GM21360 (cell line): ENCODE data around the gene PACRG.

Experiments used
- ATAC-seq: cut with Tn5 transposase; IDR thresholded peaks from one replicate; pipeline ENCODE4 v1.9.1; 2021; ENCODE audit warnings: mild to moderate bottlenecking, moderate library complexity; ENCODE audit not compliant: unreplicated experiment

The PACRG gene

GRCh38 chr6:162773996-162774395, 46.2 kb downstream of the PACRG start:
- ATAC-seq = no peak

- no peak for ATAC-seq
These were observed 49.3 kb downstream of the PACRG start for GRCh38 chr6:162777091-162777490.

DNA sequence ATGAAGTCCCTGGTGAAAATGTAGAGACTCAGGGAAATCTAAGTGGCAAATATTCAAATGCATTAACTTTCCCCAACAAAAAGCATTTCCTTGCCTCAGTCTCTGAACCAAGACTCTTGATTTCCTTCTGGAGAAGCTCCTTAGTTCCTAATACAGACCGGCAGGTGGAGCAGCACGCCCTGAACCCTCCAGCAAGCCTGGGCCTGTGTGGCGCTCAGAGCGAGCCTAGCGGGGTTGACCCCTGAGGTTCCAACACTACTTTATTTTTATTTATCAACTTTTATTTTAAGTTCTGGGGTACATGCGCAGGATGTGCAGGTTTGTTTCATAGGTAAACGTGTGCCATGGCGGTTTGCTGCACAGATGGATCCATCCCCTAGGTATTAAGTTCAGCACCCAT, 50.8 kb downstream of the PACRG start:
- ATAC-seq = no peak

GRCh38 chr6:162785632-162786242, 58.0 kb downstream of the PACRG start:
- ATAC-seq = no peak

DNA sequence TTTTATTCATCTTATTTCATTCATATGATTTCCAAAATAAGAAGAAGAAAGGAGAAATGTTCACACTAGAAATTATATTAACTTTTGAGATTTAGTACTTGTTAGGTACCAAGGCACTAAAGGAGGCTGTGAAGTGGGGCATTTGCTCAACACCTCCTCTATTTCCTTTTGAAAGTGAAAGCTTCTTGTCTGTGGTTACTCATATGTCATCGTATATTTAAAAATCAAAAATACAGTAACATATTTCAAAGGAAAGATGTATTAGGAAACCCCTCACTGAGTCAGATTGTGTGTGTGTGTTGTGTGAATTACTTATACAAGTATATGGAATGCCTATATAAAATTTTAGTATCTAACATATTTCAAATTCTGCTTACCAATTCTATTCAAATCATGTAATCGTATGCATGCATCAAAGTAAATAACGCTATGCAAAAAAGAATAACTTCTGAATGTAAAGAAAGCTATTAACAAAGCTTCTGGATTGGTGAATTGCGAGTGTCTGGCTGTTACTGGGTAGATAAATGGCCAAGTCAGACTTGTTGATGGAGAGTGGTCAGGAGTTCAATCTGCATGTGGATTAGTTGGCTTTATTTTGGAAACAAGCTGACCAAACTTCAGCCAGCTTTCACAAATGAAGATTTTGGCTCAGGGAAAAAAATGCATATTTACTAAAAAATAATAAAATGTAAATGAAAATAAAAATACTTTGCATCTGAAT, 70.9 kb downstream of the PACRG start:
- no peak for ATAC-seq

- ATAC-seq = no peak
These were observed 86.7 kb downstream of the PACRG start for GRCh38 chr6:162814426-162814973.

- no peak for ATAC-seq
These were observed 89.4 kb downstream of the PACRG start for GRCh38 chr6:162817196-162817595.

GRCh38 chr6:162819284-162819683, 91.5 kb downstream of the PACRG start:
- ATAC-seq = no peak

DNA sequence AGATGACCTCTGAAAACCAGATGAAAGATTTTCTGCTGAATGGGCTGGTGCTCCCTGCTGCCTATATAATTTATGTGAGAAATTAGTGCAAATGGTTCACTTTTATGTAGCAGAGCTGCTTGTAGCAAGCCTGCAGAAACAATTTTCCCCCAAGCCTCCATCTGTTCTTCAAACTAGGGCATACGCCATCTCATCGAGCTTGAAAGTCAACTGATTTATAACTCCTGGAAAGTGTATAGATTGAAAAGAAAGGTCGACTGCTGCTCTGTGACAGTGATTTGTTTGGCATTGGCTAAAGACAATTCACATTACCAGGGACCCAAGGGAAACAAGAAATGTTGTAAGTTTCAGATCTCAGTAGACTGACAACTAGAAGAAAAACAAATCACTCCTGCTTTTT, 93.3 kb downstream of the PACRG start:
- ATAC-seq = no peak

- no peak for ATAC-seq
These were observed 97.8 kb downstream of the PACRG start for GRCh38 chr6:162825597-162825996.

DNA sequence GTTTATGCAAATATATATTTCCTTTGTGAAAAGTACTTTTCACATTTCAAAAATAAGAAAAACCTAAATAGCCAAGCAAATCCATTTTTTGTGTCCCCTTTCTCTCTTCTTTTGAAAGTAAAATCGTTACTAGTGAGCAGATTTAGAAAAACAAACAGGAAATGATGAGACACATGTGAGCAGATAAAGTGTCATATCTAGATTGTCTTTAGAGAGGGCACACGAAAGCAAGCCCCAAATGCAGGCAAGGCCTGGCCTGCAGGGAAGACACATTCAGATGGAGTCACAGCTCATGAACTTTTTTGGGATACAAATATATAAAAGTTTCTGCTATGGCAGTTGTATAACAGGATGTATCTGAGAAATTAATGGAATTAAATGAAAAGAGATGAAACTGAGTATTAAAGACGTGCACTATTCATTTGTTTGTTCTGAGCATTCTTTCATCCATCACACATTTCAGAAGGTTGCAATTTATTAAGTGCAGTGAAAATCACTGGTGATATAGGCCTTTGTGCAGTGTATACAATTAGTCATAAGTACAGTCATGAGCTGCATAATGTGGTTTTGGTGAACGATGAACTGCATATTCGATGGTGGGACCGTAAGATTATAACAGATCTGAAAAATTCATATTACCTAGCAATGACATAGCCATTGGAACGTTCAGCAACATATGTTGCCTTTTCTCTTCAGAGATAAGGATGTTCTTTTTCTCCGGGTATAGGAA, 101.4 kb downstream of the PACRG start:
- ATAC-seq = no peak

- no peak for ATAC-seq
These were observed 106.0 kb downstream of the PACRG start for GRCh38 chr6:162833776-162834175.

- ATAC-seq = no peak
These were observed 118.2 kb downstream of the PACRG start for GRCh38 chr6:162845972-162846371.

DNA sequence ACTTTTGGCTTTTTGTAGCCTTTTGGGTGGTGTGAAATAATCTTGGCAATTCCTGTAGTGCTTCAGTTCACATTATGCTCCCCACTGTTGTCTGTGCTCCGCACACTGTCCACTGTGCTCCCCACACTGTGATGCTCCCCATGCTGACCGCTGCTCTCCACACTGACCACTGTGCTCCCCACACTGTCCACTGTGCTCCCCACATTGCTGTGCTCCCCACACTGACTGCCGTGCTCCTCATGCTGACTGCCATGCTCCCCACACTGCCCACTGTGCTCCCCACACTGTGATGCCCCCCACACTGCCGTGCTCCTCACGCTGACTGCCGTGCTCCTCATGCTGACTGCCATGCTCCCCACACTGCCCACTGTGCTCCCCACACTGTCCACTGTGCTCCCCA, 118.9 kb downstream of the PACRG start:
- no peak for ATAC-seq

DNA sequence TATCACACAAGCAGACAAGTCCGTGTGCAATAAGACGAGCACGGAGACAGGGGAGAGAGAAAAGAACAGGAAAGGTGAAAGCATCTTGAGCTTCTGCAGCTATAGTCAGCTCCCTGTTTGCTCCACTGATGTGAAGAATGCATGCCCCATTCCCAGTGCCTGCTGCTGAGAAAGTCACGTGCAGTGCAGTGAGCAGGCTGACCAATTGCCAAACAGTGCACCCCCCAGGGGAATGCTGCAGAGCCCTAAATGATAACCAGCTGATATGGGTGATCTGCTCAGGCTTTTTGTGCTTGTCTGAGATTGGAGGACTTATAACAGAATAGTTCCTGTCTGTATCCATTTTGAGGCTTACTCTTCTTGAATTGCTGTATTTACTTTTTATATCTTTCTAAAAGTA, 121.5 kb downstream of the PACRG start:
- ATAC-seq = no peak

DNA sequence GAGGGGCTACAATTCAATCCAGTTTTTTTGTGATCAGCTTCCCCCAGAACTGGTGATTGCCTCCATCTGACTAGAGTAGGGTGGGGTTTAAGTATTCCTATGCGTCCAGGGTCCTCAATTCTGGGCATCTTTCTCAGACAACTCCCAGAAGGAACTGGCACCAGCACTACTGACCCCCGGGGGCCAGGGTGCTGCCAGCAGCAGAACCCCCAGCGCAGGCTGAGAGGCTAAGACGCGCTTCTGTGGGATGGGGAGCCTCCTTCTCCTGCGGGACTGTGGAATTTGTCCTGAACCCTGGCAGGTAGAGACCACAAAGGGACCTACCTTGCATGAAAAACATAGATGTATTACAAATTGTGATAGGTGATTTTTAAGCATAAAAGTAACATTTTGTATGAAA, 124.4 kb downstream of the PACRG start:
- no peak for ATAC-seq

DNA sequence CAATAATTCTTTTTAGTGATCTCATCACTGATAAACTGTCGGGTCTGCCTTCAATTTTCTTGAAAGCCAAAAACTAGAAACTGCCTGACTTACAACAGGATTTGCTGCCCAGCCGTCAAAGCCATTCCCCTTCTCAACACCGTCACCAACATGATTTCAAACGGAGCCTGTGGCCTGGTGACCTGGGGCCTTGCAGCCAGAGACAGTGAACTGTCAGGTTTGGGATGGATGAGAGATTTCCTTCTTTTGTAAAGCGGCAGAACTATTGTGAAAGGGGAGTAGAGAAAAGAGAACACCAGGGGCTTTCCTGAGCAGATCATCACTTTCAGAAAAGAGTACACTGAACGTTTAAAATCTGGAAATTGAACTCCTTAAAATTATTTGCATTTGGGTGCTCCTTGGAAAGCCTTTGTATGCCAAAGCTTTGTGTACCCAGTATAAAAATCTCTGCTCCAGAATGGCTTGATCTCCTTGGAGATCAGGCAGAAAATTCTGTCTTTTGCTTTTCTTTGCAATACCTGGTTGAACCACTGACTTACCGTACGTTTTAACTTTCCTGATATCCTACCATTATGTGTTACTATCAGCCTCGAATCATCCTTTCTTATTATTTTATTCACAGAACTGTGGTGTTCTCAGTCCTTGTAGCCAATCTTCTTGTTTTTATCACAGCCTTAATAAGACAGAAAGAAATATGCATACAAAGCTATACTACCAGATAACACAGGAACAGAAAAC, 125.2 kb downstream of the PACRG start:
- ATAC-seq = no peak

DNA sequence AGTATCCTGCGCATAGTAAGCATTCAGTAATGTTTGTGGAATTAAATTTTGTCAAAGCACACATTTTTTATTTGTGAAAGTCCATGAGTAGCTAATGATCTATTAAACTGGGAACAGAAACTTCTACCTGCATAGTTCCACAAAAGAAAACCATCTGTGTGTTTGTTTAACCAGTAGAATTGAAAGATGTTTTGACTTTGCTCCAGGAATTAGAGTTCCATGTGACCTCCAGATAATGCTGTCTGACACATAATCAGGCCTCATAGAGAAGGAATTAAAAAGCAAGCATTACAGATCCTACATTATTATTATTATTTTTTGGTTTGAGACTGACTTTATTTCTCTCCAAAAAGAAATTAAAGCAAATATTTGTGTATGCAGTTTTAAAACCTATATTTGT, 126.5 kb downstream of the PACRG start:
- ATAC-seq = no peak

DNA sequence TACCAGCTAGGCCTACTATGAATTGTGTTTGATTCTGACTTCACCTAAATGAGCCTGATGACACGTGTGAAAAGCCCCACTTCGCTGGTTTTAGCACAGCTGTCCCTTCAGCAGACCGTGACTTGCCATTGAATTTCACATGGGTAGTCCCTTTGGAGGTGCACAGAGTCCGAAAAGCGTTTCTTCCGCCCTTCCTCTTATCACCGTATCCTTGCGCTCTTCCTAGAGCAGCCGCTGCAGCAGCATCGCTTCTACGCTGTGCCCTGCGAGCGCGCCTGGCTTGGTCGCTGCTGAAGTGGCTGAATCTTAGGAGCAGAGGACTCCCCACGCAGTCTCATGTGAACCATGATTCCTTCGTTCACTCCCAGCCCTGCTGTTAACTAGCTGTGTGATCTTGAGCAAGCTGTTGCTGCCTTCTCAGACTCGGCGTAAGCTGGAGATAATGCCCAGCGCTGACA, 127.0 kb downstream of the PACRG start:
- ATAC-seq = no peak

GRCh38 chr6:162856885-162857284, 129.1 kb downstream of the PACRG start:
- no peak for ATAC-seq

GRCh38 chr6:162857326-162857725, 129.6 kb downstream of the PACRG start:
- ATAC-seq = no peak
